K562 (cell line): Measurements from ENCODE around the gene ERGIC1. TPM values are rescaled to one million over a fixed set of nuclear protein-coding genes. Genes with fewer than 3 reads are reported as not detected.

Experiments
- ATAC-seq: fragments of 200-7000 bp; cut with Tn5 transposase; 3 replicates; pipeline ENCODE4 v1.9.1; 2020; ENCODE audit warnings: moderate library complexity
- BruUV-seq: library from RNA; stranded (reverse); fragments of 400-500 nt; replicated peaks from 2 replicates; lab custom pipeline; 2021; lab: Mats Ljungman, UMichigan
- CTCF ChIA-PET: fragments of 300-600 bp; formaldehyde crosslinking; extraction: SDS; loops from one replicate; lab custom pipeline; 2021; ENCODE audit warnings: low intra/inter-chr PET ratio; lab: Yijun Ruan, JAX
- POLR2A ChIA-PET: fragments of 300-600, 350-650 bp; sonication (Branson Sonifier 250); formaldehyde crosslinking; extraction: SDS; loops from one replicate; lab custom pipeline; 2021; ENCODE audit warnings: antibody characterized with exemption, inconsistent platforms; lab: Yijun Ruan, JAX
- DNase-seq, 4 experiments: peaks; one replicate each; pipeline versions ENCODE4 v3.0.0 to v3.0.0-alpha.2; 2011 to 2018; ENCODE audit warnings: low spot score in 3 of 4, mixed read lengths in 3 of 4; ENCODE audit errors: extremely low read depth in 1 of 4
- FAIRE-seq: peaks from 2 replicates; lab custom pipeline; 2011; peaks lifted over from hg19 to GRCh38; lab: Jason Lieb, UNC
- H2AFZ ChIP-seq: 2 replicates; pipeline ENCODE4 v1.6.0; 2011; ENCODE audit warnings: low read depth, low read length, control low read depth, inconsistent platforms
- H3K27ac ChIP-seq: fragments of 200-600 bp; 3 replicates; pipeline ENCODE4 v1.8.0; 2011; ENCODE audit warnings: low read depth, mild to moderate bottlenecking, control low read depth, inconsistent platforms, low read length, moderate library complexity, mixed read lengths; ENCODE audit errors: extremely low read depth
- H3K27me3 ChIP-seq, 2 experiments: fragments of 300-600 bp in 1 of 2; 2 replicates in 1 of 2; 3 replicates in 1 of 2; pipeline versions ENCODE4 v1.6.0 to v1.8.0; 2011; ENCODE audit warnings: inconsistent platforms in 2 of 2, low read length in 2 of 2, mild to moderate bottlenecking in 1 of 2, mixed read lengths in 1 of 2, moderate library complexity in 1 of 2; ENCODE audit not compliant: control insufficient read depth in 2 of 2, insufficient read depth in 2 of 2
- H3K36me3 ChIP-seq: fragments of 300-600 bp; 3 replicates; pipeline ENCODE4 v1.8.0; 2011; ENCODE audit warnings: mild to moderate bottlenecking, low read length, inconsistent platforms; ENCODE audit not compliant: control insufficient read depth, insufficient read depth
- H3K4me1 ChIP-seq, 2 experiments: fragments of 200-600 bp in 1 of 2; replicated peaks in 1 of 2; 2 replicates in 1 of 2; 3 replicates in 1 of 2; pipeline versions ENCODE4 v1.5.1 to v1.8.0; 2011; ENCODE audit warnings: inconsistent platforms in 2 of 2, low read length in 2 of 2, mild to moderate bottlenecking in 1 of 2, mixed read lengths in 1 of 2, moderate library complexity in 1 of 2; ENCODE audit not compliant: control insufficient read depth in 2 of 2, insufficient read depth in 2 of 2
- H3K4me2 ChIP-seq: 2 replicates; pipeline ENCODE4 v1.6.1; 2011; ENCODE audit warnings: low read length, control low read depth, inconsistent platforms, mixed read lengths; ENCODE audit not compliant: insufficient read depth
- H3K4me3 ChIP-seq: fragments of 200-600 bp; sonication (generic), shearing (Covaris generic); 2 replicates; pipeline ENCODE4 v1.5.1; 2016; ENCODE audit warnings: control low read depth, inconsistent platforms
- H3K79me2 ChIP-seq: fragments of 200-600 bp; 3 replicates; pipeline ENCODE4 v1.8.0; 2011; ENCODE audit warnings: low read length, inconsistent platforms; ENCODE audit not compliant: control insufficient read depth, insufficient read depth
- H3K9ac ChIP-seq, 2 experiments: 2 replicates each; pipeline versions ENCODE4 v1.6.0 to v1.6.1; 2011; ENCODE audit warnings: low read depth in 2 of 2, low read length in 2 of 2, control low read depth in 1 of 2, inconsistent platforms in 1 of 2, mild to moderate bottlenecking in 1 of 2, mixed read lengths in 1 of 2; ENCODE audit not compliant: insufficient read depth in 1 of 2
- H3K9me1 ChIP-seq: one replicate; pipeline ENCODE4 v1.6.0; 2011; ENCODE audit warnings: inconsistent platforms, mild to moderate bottlenecking, low read length, moderate library complexity; ENCODE audit not compliant: control insufficient read depth, insufficient read depth
- H3K9me3 ChIP-seq: replicated peaks from 2 replicates; pipeline ENCODE4 v1.5.1; 2011; ENCODE audit warnings: low read depth, low read length, inconsistent platforms; ENCODE audit not compliant: control insufficient read depth, insufficient read depth
- H4K20me1 ChIP-seq: replicated peaks from 2 replicates; pipeline ENCODE4 v1.6.1; 2011; ENCODE audit warnings: low read length, inconsistent platforms, mixed read lengths; ENCODE audit not compliant: control insufficient read depth, insufficient read depth
- ASH1L ChIP-seq: fragments of 450-650 bp; IDR thresholded peaks from 2 replicates; pipeline ENCODE4 v1.6.1; 2018; ENCODE audit warnings: borderline replicate concordance, mild to moderate bottlenecking, low read depth; ENCODE audit not compliant: partially characterized antibody
- BCOR ChIP-seq: fragments of 450-650 bp; IDR thresholded peaks from 2 replicates; pipeline ENCODE4 v1.6.1; 2016
- BHLHE40 ChIP-seq: IDR thresholded peaks from 2 replicates; pipeline ENCODE4 v1.6.1; 2011; ENCODE audit warnings: low read length, improper control_type of control experiment
- HIVEP1 ChIP-seq: fragments of 250-450 bp; sonication (Bioruptor Pico); IDR thresholded peaks from 2 replicates; pipeline ENCODE4 v1.4.0; 2020; ENCODE audit warnings: mild to moderate bottlenecking
- NR2F6 ChIP-seq: fragments of 450-650 bp; formaldehyde crosslinking; IDR thresholded peaks from 2 replicates; pipeline ENCODE4 v1.4.0; 2020; ENCODE audit warnings: mild to moderate bottlenecking
- RBM25 ChIP-seq: fragments of 200-400 bp; formaldehyde crosslinking; IDR thresholded peaks from 2 replicates; pipeline ENCODE4 v1.6.1; 2018; ENCODE audit warnings: low read length, low read depth, moderate library complexity; ENCODE audit not compliant: severe bottlenecking
- ZBTB7A ChIP-seq: IDR thresholded peaks from 2 replicates; pipeline ENCODE4 v1.6.1; 2011; ENCODE audit warnings: low read depth, mild to moderate bottlenecking, low read length, moderate library complexity, borderline replicate concordance; ENCODE audit not compliant: control insufficient read depth
- WGBS: fragments of 100-300 bp; shearing (Covaris generic); methylation state at CpG from one replicate; pipeline ENCODE4 v1.1.6; 2016; ENCODE audit warnings: low coverage, mixed read lengths; ENCODE audit not compliant: insufficient coverage; ENCODE audit errors: missing lambda C conversion rate; 5-methylcytosine and 5-hydroxymethylcytosine counted together
- in situ Hi-C: fragments of 300-500 bp; cut with MboI; formaldehyde crosslinking; loops from 4 replicates; pipeline ENCODE4 v1.15.0; 2018; ENCODE audit warnings: inconsistent platforms, mixed read lengths
- intact Hi-C: fragments of 100-400 bp; cut with micrococcal nuclease; formaldehyde crosslinking; loops from 2 replicates; pipeline ENCODE4 v1.14.2; 2022
- polyA plus RNA-seq, 8 experiments: library from polyadenylated mRNA; depleted of rRNA in 4 of 8; stranded (reverse) in 5 of 8; unstranded in 3 of 8; fragments of >200 nt; fragmentation: Nextera tagmentation in 2 of 8; fragmentation: Illumina TruSeq in 1 of 8; extraction: Ambion mirVana in 2 of 8; extraction: Trizol in 1 of 8; gene quantifications; 2 replicates each; pipeline versions ENCODE4 v1.2.1 to v1.2.3, GENCODE V29; 2011 to 2014; ENCODE audit warnings: inconsistent platforms in 1 of 8, missing spikeins in 1 of 8
- total RNA-seq, 7 experiments: library from RNA; depleted of rRNA in 6 of 7; stranded (reverse); fragments of >200 nt in 6 of 7; fragmentation: Illumina TruSeq in 2 of 7; extraction: Trizol in 2 of 7; gene quantifications; 2 replicates each; pipeline versions ENCODE4 v1.2.1 to v1.2.3, GENCODE V29; 2011 to 2021; ENCODE audit warnings: low replicate concordance in 1 of 7
- TF ChIP-seq, protein P1 (sequence below): sonication (generic); formaldehyde crosslinking; IDR thresholded peaks from 2 replicates; pipeline ENCODE4 v1.8.1; 2023; ENCODE audit warnings: mild to moderate bottlenecking, missing genetic modification reagents

ERGIC1 gene
- total and polyA plus RNA-seq, 9 of the 15 experiments (the other 6 are each of a cell fraction or from before 2014, with no cell fraction given): 5.5 to 68.4 (median 36.4) TPM

DNA sequence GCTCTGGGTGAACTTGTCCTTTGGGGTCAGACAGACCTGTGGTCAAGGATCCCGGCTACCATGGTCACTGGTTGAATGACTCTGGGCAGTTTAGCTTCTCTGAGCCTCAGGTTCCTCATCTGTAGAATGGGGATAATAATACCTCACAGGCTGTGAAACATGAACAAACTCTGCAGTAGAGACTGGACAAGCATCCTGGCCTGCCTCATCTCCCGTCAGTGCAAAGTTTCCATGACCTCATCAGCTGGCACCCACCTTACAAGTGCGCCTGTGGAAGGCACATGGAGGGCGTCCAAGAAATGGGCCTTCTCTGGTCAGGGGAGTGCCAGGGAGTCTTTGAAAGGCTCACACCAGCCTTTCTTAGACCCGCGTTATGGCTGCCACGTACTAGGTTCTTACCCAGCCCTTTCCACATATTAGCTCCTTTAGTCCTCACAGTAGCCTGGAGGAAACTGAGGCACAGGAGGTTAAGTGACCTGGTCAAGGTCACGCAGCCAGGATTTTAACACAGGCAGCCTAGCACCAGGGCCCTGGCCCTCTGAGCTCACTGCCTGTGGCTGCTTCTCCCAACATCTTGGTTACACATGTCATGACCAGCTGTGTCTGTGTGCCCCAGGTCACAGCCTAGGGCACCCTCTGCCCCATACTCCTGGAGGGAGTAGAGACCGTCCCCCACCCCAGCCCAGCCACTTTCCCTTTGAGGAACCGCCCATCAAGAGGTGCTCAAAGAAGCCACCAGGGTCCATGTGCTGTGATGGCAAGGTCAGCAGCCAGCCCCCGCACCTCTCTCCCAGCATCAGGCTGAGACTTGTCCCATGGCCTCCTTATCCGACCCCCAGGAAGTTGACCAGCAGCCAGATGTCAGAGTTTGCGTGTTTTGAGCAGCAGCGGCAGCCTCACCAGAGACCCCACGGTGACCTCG lies 85.7 kb downstream of the ERGIC1 start:
- Histone ChIP-seq H3K9me1 (no peaks in the 10 kb centered on the region), H3K27ac (no peak overlapping the region), H2AFZ (no peak overlapping the region), H3K9me3 (no peaks in the 10 kb centered on the region), H3K4me3 (no peak overlapping the region), H4K20me1 (no peaks in the 10 kb centered on the region), H3K4me1 (peaks cover 0 to 9% of the 10 kb centered on the region in 2 experiments; a peak in 2 of 5 replicates), H3K36me3 (peaks cover 43% of the 10 kb centered on the region; the same call in 2 of the 3 replicates), H3K79me2 (no peaks in the 10 kb centered on the region), H3K9ac (peak overlapping the region in 1 of 2 experiments; percentile 70; a peak in 2 of 4 replicates), H3K4me2 (no peak overlapping the region), H3K27me3 (no peaks in the 10 kb centered on the region)
- DNase-seq: no peak
- ChIA-PET CTCF (no interaction called here), POLR2A (interaction anchor here (0.6 to 0.7 kb wide), 3 partner anchors 10 to 502 kb away, joined by 3 read pairs; no protein-coding TSS in a partner anchor)
- no peak for ATAC-seq
- no TSS peak for BruUV-seq
- in situ Hi-C loops (no loop called here), intact Hi-C loops (no loop called here)
- 89% methylated on average over 16 of the region's 16 CpGs for WGBS
- FAIRE-seq: no peak
- TF ChIP-seq RBM25 (peak; percentile 53), BCOR (0 out of 2 replicates have a peak, but pooled peaks have one; percentile 35), NR2F6 (CRISPR knock-in tag) (no peak)

DNA sequence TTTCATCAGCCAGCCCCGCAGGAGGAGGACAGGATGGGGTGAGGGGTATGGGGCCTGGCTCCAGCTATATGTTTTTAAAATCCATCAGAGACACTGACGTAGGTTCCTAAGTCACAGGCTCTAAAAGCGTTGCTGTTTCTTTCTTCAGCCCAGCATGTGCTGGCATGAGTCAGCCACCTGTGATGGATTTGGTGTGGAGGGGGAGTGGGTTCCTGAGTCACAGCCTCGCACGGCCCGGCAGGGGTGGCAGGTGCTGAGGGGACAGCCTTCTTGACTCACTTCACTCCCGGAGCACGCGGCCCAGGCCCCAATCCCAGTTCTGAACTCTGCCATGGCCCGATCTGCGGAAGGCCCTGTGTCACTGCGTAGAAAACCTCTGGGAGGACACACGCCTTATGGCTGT lies 86.4 kb downstream of the ERGIC1 start:
- H3K27ac ChIP-seq: no peak overlapping the region
- ChIA-PET POLR2A (interaction anchor here (0.7 kb wide), 1 partner anchor 502 kb away, joined by 3 read pairs; no protein-coding TSS in a partner anchor), CTCF (no interaction called here)
- intact Hi-C loops: no loop called here
- no peaks in the 10 kb centered on the region for H3K79me2 ChIP-seq
- in situ Hi-C loops: no loop called here
- H3K9me1 ChIP-seq: no peaks in the 10 kb centered on the region
- no peaks in the 10 kb centered on the region for H3K27me3 ChIP-seq
- BruUV-seq: no TSS peak
- H4K20me1 ChIP-seq: no peaks in the 10 kb centered on the region
- peaks cover 0 to 9% of the 10 kb centered on the region in 2 experiments; a peak in 2 of 5 replicates for H3K4me1 ChIP-seq
- FAIRE-seq (no peak), ATAC-seq (peak; percentile 58), DNase-seq (peak; percentile 32 to 38 (median 34))
- peaks cover 38% of the 10 kb centered on the region; the same call in 2 of the 3 replicates for H3K36me3 ChIP-seq
- no peak overlapping the region for H3K4me2 ChIP-seq
- no peak overlapping the region for H2AFZ ChIP-seq
- peak overlapping the region in 1 of 2 experiments; percentile 70; a peak in 2 of 4 replicates for H3K9ac ChIP-seq
- no peaks in the 10 kb centered on the region for H3K9me3 ChIP-seq
- no peak overlapping the region for H3K4me3 ChIP-seq
- WGBS: 63% methylated on average over 12 of the region's 13 CpGs
- TF ChIP-seq HIVEP1 (CRISPR knock-in tag) (no peak), BHLHE40 (peak; percentile 72), ASH1L (no peak), ZBTB7A (0 out of 2 replicates have a peak, but pooled peaks have one; percentile 19)
- TF ChIP-seq, protein P1, sequence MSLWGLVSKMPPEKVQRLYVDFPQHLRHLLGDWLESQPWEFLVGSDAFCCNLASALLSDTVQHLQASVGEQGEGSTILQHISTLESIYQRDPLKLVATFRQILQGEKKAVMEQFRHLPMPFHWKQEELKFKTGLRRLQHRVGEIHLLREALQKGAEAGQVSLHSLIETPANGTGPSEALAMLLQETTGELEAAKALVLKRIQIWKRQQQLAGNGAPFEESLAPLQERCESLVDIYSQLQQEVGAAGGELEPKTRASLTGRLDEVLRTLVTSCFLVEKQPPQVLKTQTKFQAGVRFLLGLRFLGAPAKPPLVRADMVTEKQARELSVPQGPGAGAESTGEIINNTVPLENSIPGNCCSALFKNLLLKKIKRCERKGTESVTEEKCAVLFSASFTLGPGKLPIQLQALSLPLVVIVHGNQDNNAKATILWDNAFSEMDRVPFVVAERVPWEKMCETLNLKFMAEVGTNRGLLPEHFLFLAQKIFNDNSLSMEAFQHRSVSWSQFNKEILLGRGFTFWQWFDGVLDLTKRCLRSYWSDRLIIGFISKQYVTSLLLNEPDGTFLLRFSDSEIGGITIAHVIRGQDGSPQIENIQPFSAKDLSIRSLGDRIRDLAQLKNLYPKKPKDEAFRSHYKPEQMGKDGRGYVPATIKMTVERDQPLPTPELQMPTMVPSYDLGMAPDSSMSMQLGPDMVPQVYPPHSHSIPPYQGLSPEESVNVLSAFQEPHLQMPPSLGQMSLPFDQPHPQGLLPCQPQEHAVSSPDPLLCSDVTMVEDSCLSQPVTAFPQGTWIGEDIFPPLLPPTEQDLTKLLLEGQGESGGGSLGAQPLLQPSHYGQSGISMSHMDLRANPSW (CRISPR knock-in tag): no peak
